SK-N-SH (cell line): Measurements from ENCODE around the gene ZNF185. TPM values are rescaled to one million over a fixed set of nuclear protein-coding genes. Genes with fewer than 3 reads are reported as not detected.

Source experiments
- CTCF ChIA-PET: fragments of 300-600, 350-600 bp; formaldehyde crosslinking; extraction: SDS; loops from one replicate; lab custom pipeline; 2021; lab: Yijun Ruan, JAX
- POLR2A ChIA-PET: fragments of 350-600 bp; sonication (Branson Sonifier 250); formaldehyde crosslinking; extraction: SDS; loops from one replicate; lab custom pipeline; 2020; ENCODE audit warnings: antibody characterized with exemption, inconsistent platforms; lab: Yijun Ruan, JAX
- DNase-seq: peaks from one replicate; pipeline ENCODE4 v3.0.0; 2012
- H2AFZ ChIP-seq: fragments of 200-600 bp; sonication (generic); 2 replicates; pipeline ENCODE4 v1.8.1; 2016; ENCODE audit warnings: antibody characterized with exemption, mild to moderate bottlenecking, low read depth
- H3F3A ChIP-seq: fragments of 200-600 bp; sonication (generic); replicated peaks from 2 replicates; pipeline ENCODE3; 2016; ENCODE audit warnings: antibody characterized with exemption, mild to moderate bottlenecking; ENCODE audit not compliant: insufficient read depth
- H3K27ac ChIP-seq, 2 experiments: fragments of 200-500 bp in 1 of 2; fragments of 200-600 bp in 1 of 2; sonication (Bioruptor generic) in 1 of 2; sonication (generic), shearing (Covaris generic) in 1 of 2; 2 replicates each; pipeline versions ENCODE4 v1.5.1 to v1.6.1; 2014 to 2016; ENCODE audit warnings: low read depth in 2 of 2, inconsistent platforms in 1 of 2, low read length in 1 of 2, mild to moderate bottlenecking in 1 of 2, mixed read lengths in 1 of 2
- H3K27me3 ChIP-seq: fragments of 200-600 bp; sonication (generic), shearing (Covaris generic); 2 replicates; pipeline ENCODE4 v1.6.1; 2016; ENCODE audit warnings: mixed run types; ENCODE audit not compliant: insufficient read depth
- H3K36me3 ChIP-seq, 2 experiments: fragments of 200-500 bp in 1 of 2; fragments of 200-600 bp in 1 of 2; sonication (Bioruptor generic) in 1 of 2; sonication (generic) in 1 of 2; replicated peaks in 1 of 2; 2 replicates each; pipeline versions ENCODE3 to v1.5.1; 2014 to 2016; ENCODE audit warnings: low read length in 1 of 2, mild to moderate bottlenecking in 1 of 2; ENCODE audit not compliant: insufficient read depth in 2 of 2, control insufficient read depth in 1 of 2
- H3K4me1 ChIP-seq, 2 experiments: fragments of 200-500 bp in 1 of 2; fragments of 200-600 bp in 1 of 2; sonication (Bioruptor generic) in 1 of 2; sonication (generic), shearing (Covaris generic) in 1 of 2; 2 replicates each; pipeline versions ENCODE4 v1.5.1 to v1.6.1; 2014 to 2016; ENCODE audit warnings: low read depth in 1 of 2, low read length in 1 of 2, mixed run types in 1 of 2; ENCODE audit not compliant: insufficient read depth in 2 of 2, control insufficient read depth in 1 of 2
- H3K4me2 ChIP-seq: fragments of 200-600 bp; sonication (generic), shearing (Covaris generic); 2 replicates; pipeline ENCODE4 v1.6.1; 2017; ENCODE audit warnings: mixed run types
- H3K4me3 ChIP-seq, 2 experiments: fragments of 200-500 bp in 1 of 2; fragments of 200-600 bp in 1 of 2; sonication (Bioruptor generic) in 1 of 2; sonication (generic), shearing (Covaris generic) in 1 of 2; 2 replicates each; pipeline versions ENCODE4 v1.5.1 to v1.8.1; 2014 to 2016; ENCODE audit warnings: low read depth in 2 of 2, inconsistent platforms in 1 of 2, low read length in 1 of 2, mild to moderate bottlenecking in 1 of 2, mixed read lengths in 1 of 2, moderate library complexity in 1 of 2
- H3K79me2 ChIP-seq: fragments of 200-600 bp; sonication (generic); 2 replicates; pipeline ENCODE4 v1.8.1; 2017; ENCODE audit warnings: mild to moderate bottlenecking; ENCODE audit not compliant: insufficient read depth
- H3K9ac ChIP-seq: fragments of 200-600 bp; sonication (generic); 2 replicates; pipeline ENCODE4 v1.6.1; 2017; ENCODE audit warnings: mixed run types
- H3K9me2 ChIP-seq: fragments of 200-600 bp; sonication (generic); 2 replicates; pipeline ENCODE4 v1.6.1; 2017; ENCODE audit warnings: mixed run types
- H3K9me3 ChIP-seq: fragments of 200-600 bp; sonication (generic); 2 replicates; pipeline ENCODE4 v1.6.1; 2017; ENCODE audit warnings: mixed run types, mild to moderate bottlenecking, moderate library complexity
- H4K20me1 ChIP-seq: fragments of 200-600 bp; sonication (generic); 2 replicates; pipeline ENCODE4 v1.6.1; 2017; ENCODE audit warnings: mild to moderate bottlenecking, mixed run types; ENCODE audit not compliant: insufficient read depth
- FOXJ3 ChIP-seq: sonication (generic); formaldehyde crosslinking; IDR thresholded peaks from 2 replicates; pipeline ENCODE4 v1.5.1; 2020; ENCODE audit warnings: mild to moderate bottlenecking, missing genetic modification reagents
- MAX ChIP-seq: IDR thresholded peaks from 2 replicates; pipeline ENCODE4 v1.4.0; 2012; ENCODE audit warnings: low read depth
- PBX3 ChIP-seq: IDR thresholded peaks from 2 replicates; pipeline ENCODE4; 2012
- SIN3A ChIP-seq: IDR thresholded peaks from 2 replicates; pipeline ENCODE4 v1.6.1; 2012; ENCODE audit warnings: low read depth, mild to moderate bottlenecking, low read length, moderate library complexity, borderline replicate concordance
- SMC3 ChIP-seq: IDR thresholded peaks from 2 replicates; pipeline ENCODE4 v1.6.1; 2012; ENCODE audit warnings: low read depth, low read length, improper control_type of control experiment
- USF2 ChIP-seq: fragments of 150-350 bp; IDR thresholded peaks from 2 replicates; pipeline ENCODE4 v1.6.1; 2017; ENCODE audit warnings: antibody characterized with exemption, low read length, low read depth, borderline replicate concordance
- WGBS: methylation state at CpG from one replicate; pipeline ENCODE4 v1.1.6; 2017; ENCODE audit warnings: low lambda C conversion rate; 5-methylcytosine and 5-hydroxymethylcytosine counted together
- polyA plus RNA-seq, 3 experiments: library from polyadenylated mRNA; depleted of rRNA; stranded (reverse); fragments of >200 nt; gene quantifications; 2 replicates each; pipeline ENCODE4 v1.2.3, GENCODE V29; 2012

Gene ZNF185
- polyA plus RNA-seq, 1 of the 3 experiments (the other 2 are of a cell fraction): 10.3 TPM

- ChIA-PET POLR2A (no interaction called here), CTCF (interaction anchor here (0.8 to 2.4 kb wide), 6 partner anchors 8 to 29 kb away, joined by 3 to 24 read pairs (median 5); no protein-coding TSS in a partner anchor)
- H3K79me2 ChIP-seq: no peaks in the 10 kb centered on the region
- no peak overlapping the region for H3K27ac ChIP-seq
- no peaks in the 10 kb centered on the region for H3K36me3 ChIP-seq
- WGBS: 58% methylated on average over 14 of the region's 18 CpGs
- no peak overlapping the region for H3K4me2 ChIP-seq
- TF ChIP-seq FOXJ3 (no peak), PBX3 (no peak), MAX (no peak), SMC3 (no peak), SIN3A (no peak)
- peaks cover 0 to 3% of the 10 kb centered on the region in 2 experiments; a peak in 1 of 4 replicates for H3K4me1 ChIP-seq
- H4K20me1 ChIP-seq: no peaks in the 10 kb centered on the region
- no peaks in the 10 kb centered on the region for H3K9me3 ChIP-seq
- H3F3A ChIP-seq: no peaks in the 10 kb centered on the region
- peaks cover 4% of the 10 kb centered on the region; the same call in 1 of the 2 replicates for H3K27me3 ChIP-seq
- H3K9me2 ChIP-seq: no peaks in the 10 kb centered on the region
- H3K4me3 ChIP-seq: no peak overlapping the region
- no peak for DNase-seq
- H3K9ac ChIP-seq: no peak overlapping the region
- no peak overlapping the region for H2AFZ ChIP-seq
Measured at GRCh38 chrX:152927858-152928760, 30.2 kb downstream of the ZNF185 start.

- Histone ChIP-seq H2AFZ (no peak overlapping the region), H3K36me3 (no peaks in the 10 kb centered on the region), H3K4me1 (peaks cover 0 to 3% of the 10 kb centered on the region in 2 experiments; a peak in 1 of 4 replicates), H3K9me3 (no peaks in the 10 kb centered on the region), H3K4me3 (no peak overlapping the region)
- POLR2A ChIA-PET: no interaction called here
- no peak for TF ChIP-seq USF2
- TF ChIP-seq, all 33 proteins: peak for 0
- H3K4me2 ChIP-seq: no peak overlapping the region
- no peak overlapping the region for H3K9ac ChIP-seq
- H3K79me2 ChIP-seq: no peaks in the 10 kb centered on the region
- 35% methylated on average over 8 of the region's 10 CpGs for WGBS
- CTCF ChIA-PET: interaction anchor here (0.8 kb wide), 1 partner anchor 9 kb away, joined by 3 read pairs; no protein-coding TSS in a partner anchor
- no peaks in the 10 kb centered on the region for H3F3A ChIP-seq
- DNase-seq: no peak
- no peak overlapping the region for H3K27ac ChIP-seq
- no peaks in the 10 kb centered on the region for H4K20me1 ChIP-seq
- H3K27me3 ChIP-seq: peaks cover 4% of the 10 kb centered on the region; the same call in 1 of the 2 replicates
- no peaks in the 10 kb centered on the region for H3K9me2 ChIP-seq
Measured at GRCh38 chrX:152928761-152929400, 31.0 kb downstream of the ZNF185 start.
